Measurements from ENCODE around the gene HLA-F.

HLA-F gene

DNA sequence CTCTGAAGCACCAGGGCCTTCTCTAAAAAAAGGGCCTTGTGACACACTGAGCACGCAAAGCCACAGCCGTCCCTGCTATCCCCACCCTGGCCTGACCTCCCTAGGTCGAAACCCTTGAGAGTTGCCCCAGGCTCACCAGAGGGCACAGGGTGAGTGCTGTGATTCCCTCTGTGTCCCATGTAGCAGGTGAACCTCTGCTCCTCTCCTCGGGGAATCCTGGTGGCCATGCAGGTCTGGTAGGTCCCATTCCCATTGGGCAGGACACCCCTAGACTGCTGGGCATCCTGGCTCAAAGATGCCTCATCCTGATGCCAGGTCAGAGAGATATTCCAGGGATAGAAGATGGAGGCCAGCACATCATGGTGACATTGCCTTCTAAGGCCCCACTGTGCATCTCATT is 20.9 kb downstream of the HLA-F start:
- DNase-seq (ENCODE audit: low read depth), result no peak

DNA sequence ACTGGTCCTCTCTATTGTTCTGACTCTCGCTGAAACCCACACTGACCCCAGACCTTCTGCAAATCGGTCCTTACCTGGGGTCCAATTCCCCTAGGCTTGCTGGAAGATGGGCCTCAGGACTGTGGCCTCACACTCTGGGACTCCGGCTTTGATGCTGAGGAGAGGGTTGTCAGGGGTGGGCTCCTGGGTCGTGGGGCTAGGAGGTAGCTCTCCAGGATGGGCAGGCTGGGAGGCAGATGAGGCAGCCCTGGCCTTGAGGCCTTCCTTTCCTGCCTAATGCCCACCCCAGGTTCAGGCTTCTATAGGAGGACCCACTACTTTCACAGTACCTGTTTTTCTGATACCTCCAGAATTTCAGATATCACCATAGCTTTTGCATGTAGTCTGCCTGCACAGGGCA is 21.4 kb downstream of the HLA-F start:
- DNase-seq (ENCODE audit: low read depth), result no peak

DNA sequence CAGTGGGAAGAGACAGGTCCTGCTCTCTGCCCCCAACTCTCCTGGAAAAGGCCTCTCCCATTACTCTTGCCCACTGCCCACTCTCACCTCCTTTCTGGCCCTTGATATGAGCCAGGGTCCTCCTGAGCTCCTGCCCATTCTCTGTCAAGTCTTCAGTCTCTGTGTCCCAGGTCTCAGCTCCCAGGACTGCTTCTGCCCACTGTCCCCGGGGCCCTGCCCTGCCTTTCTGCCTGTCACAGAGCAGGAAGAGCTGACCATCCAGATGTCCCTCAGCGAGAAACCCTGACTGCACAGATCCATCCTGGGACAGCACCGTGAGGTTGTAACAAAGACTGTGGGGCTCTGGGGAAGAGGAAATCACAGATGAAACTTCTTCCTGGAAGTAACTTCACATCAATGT is 22.2 kb downstream of the HLA-F start:
- DNase-seq (ENCODE audit: low read depth), result no peak

DNA sequence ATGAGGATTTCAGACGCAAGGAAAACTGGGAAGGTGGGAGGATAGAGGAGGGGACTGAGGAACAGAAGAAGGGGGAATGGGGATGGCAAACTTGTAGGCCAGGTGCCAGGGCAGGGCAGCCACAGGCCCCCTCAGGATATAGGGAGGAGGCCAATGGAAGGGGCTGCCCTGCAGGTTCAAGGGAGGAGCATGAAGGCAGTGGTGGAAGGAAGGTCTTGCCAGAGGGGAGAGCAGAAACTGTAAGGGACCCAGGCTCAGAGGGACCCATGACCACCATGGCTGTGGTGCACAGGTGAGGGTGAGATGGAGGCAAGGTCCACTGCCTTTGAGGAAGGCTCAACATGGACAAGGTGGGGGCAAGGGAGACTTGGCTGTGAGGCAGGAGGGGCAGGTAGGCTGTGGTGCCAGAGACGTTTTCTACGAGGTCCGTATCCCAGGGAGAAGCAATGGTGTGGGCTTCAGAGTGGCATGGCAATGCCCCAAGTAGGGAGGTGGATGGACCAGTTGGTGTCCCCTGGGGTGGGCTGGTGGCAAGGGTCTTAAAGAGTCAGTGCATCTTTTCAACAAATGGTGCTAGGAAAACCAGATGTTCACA is 22.7 kb downstream of the HLA-F start:
- DNase-seq (ENCODE audit: low read depth), result no peak

DNA sequence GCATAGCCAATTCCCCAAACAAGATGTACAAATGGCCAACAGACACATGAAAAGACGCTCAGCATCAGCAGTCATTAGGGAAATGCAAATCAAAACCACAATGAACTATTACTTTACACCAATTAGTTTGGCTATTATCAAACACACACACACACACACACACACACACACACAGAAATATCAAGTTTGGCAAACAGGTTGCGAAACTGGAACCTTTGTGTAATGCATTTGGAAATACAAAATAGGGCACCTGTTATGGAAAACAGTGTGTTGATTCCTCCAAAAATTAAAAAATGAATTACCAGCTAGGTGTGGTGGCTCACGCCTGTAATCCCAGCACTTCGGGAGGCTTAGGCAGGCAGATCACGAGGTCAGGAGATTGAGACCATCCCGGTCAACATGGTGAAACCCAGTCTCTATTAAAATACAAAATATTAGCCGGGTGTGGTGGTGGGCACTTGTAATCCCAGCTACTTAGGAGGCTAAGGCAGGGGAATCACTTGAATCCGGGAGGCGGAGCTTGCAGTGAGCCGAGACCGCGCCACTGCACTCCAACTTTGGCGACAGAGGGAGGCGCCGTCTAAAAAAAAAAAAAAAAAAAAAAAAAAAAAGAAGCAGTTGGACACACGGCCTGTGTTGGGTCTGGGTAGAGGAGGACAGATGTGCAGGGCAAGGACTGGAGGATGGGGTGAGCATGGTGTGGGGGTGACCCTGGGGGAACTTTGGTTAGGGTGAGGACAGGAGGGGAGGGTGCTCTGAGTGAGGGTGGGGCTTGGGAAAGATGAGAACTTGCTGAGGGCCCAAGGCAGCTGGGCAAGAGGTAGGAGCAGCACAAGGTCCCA is 23.8 kb downstream of the HLA-F start:
- no peak for DNase-seq (ENCODE audit: low read depth)

DNA sequence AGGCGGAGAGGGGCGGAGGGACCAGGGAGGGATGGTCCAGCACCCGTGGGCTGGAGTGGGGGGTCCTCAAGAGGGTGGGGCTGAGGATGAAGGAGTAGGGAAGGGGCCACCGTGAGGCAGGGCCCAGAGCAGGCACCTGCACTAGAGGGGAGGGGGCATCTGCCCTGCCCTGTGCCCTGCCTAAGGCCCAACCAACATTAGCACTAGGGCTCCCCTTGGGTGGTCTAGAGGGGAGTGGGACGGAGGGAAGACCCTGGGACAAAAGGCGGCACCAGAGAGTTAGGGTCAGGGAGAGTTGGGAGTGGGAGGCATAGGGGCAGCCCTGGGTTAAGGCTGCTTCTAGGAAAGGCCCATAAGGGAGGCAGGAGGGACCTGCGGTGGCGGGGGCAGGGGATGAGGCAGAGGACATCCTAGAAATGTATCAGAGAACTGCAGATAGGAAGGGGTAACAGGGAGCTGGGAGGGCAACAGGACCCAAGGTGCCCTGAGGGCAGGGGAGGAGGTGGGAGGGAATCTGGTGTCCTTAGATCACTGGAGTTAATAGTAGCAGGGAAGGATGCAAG is 24.5 kb downstream of the HLA-F start:
- no peak for DNase-seq (ENCODE audit: low read depth)

DNA sequence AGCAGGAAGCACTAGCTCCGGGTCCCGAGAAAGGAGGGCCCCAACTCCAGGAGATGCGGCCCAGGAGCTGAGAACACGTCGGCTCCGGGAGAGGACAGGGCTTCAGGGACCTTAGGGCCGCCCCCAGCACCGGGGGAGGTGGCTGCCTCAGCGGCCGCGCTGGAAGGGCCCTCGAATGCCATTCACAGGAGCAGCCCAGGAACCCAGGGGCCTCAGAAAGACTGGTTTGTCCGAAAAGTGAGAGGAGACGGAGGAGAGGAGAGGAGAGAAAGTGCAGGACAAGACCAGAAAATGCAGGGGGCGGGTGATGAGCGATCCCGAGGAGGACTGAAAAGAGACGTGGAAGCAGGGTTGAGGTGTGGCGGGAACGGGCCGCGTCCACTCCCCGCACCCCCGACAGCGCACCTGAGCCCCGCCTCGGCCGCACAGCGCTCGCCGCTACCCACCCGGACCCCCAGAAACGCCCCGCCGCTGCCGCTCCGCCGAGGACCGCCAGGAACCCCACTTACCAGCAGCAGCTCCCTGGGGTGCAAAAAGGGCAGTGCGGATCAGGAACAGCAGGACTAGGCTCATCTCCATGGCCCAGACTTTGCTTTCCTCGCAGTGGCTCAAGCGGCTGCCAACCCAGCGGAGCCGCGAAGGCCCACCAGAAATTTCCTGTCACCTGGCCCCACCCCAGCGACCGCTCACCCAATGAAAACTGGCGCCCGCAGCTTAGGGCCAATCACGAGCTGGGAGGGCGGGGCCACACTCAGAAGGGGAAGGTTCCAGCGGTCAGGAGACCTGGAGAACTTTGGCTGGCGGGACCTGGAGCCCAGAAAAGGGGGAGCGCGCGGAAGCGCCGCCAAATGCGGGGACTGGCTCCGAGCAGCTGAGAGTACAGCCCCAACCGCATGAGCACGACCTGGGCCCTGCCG is 25.4 kb downstream of the HLA-F start:
- peak; percentile 74 for DNase-seq (ENCODE audit: low read depth)

DNA sequence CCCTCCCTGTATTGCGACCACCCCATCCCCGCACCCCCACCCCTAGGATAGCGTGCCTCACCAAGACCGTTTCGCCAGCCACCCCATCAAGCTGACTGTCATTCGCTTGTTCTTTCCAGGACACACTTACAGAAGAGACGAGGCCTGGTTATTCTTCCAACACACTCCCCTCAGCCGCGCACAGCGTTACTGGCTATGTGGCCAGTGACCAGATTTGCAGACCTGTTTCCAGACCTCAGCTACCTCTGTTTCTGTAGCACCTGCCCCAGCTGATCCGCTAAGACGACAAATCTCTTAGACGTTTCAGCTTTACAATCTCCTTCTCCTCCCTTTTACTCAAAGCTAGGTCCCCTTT is 26.1 kb downstream of the HLA-F start:
- DNase-seq (ENCODE audit: low read depth), result no peak

DNA sequence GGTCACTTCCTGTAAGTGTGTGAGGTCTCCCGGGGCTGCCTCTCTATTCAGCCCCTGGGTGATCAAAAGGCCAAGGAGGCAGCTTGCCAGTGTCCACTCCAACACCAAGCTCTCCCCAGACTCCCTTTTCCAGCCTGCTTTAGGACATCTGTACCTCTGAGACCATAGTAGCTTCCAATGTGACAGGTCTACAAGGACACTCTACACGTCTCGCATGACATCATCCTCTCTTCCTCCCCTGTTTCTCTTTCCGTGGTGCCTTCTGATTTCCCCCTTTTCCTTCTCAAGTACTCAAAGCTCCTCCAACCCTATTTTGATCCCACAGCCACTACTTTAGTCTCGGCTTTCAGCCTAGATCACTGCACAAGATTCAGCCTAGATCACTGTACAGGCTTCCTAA is 26.4 kb downstream of the HLA-F start:
- DNase-seq (ENCODE audit: low read depth), result no peak

DNA sequence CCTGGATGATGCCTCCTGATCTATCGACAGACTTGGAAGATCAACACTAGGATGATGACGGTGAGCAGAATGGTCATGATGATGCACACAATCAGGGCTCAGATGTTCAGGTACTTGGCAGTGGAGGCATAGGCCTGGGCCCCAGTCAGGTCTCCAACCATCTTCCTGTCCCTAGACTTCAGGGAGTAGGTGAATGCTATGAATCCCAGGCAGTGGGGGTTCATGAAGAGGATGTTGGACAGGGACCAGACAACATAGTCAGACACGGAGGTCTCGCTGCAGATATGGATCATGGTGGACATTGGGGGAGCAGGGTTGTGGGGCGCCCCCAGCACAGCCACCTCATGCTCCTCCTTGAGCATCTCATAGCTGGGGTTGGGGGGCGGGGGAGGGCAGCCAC is 27.5 kb downstream of the HLA-F start:
- no peak for DNase-seq (ENCODE audit: low read depth)

DNA sequence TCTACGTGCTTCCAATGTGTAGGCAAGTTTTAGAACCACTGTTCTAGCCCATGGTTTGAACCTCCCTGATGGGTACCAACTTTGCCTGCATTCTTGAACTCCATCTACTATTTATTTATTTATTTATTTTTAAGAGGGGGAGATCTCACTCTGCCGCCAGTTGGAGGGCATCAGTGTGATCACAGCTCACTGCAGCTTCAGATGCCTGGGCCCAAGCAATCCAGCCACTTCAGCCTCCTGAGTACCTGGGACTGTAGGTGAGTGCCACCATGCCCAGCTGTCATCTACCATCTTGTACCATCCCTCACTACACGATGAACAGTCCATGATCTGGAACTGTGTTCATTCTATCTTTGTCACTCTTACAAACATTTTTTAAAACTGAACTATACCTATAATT is 28.2 kb downstream of the HLA-F start:
- no peak for DNase-seq (ENCODE audit: low read depth)

DNA sequence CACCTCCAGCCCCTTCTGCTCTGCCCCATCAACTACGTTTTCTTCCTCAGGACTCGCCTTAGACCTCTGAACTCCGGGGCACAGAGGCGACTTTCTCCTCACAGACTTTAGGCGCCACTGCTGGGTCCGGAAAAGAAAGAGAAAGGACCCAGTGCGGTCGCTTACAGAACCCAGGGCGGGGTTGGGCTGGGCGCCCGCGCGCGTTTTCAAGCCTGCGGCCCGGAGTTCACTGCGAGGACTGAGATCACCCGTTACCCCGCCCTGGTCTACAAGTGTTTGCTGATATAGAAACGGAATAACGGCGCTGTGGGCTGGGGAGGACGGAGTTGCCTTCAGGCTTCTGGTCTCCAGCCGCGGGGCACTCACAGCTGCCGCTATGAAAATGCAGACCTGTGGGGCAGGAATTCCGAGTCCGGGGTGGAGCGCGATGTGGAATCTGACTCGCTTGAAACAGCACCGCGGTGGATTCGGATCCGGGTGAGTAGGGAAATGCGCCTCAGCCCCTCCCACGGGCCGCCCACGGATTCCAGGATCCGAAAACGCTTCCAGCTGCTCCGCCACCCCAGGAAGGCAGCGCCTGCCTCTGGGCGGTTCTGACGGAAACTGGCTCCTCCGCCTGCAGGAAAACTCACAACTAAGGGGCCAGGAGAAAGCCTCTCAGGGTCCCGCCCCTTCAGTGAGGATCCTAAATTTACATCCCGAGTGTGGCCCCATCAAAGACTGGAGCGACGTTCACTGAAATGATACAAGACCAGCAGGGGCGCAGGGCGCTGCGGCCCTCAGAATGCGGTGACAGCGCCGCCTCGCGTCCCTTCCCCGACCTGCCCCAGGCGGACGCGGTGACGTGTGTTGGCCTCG is 29.4 kb downstream of the HLA-F start:
- DNase-seq (ENCODE audit: low read depth), result peak; percentile 73

DNA sequence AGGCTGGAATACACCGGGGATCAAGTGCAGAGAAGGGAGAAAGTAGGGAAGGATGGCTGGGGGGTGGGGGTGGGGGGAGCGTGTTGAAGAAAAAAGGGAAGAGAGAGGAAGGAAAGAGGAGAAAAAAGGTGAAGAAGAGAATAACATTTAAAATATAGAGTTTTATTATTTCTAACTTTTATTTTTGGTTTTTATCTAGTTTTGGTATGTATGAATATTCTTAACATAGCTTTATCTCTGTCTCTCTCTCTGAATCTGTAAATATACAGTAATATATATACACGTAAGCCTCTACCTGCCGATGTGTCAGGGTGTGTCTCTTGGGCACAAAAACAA is 30.0 kb downstream of the HLA-F start:
- no peak for DNase-seq (ENCODE audit: low read depth)

DNA sequence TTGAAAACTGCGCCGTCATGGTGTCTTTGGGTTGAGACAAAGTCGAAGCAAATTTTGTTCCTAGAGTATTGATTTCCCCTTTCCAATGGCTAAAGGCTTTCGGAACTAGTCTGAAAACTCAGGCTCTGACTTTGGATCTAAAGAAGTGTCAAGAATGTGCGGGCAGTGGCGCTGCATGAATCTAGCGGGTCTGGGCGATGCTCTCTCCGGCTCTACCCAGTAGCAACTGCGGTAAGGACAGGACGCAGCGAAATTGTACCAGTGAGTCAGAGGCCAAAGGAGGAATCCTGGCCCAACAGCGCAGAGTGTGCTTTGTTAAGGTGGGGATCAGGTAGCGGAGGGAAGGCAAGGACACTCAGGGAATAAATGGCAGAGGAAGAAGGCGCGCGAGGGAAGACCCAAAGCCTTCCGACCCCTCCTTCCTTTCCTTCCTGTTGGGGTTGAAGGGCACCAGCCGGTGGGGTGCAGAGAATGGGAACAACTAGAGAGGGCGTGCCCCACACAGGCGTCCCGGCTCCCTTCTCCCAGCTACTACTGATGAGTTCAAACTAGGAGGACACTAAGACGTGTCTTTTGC is 32.1 kb downstream of the HLA-F start:
- no peak for DNase-seq (ENCODE audit: low read depth)

DNA sequence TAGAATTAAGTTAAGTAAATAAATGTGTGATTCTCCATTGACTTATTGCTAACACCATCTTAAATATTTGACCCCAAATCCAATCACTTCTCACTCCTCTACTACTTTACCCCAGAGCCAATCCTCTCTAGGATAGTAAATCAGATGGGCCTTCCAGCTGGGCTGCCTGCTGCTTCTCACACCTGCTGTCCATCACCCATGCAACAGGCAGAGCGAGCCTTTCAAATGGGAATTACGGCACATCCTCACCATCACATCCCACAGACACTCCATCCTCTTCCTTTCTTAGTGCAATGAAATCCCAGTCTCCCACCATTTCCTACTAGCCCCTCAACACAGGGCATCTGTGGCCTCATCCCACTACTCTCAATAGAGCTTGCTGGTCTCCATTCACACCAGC is 34.0 kb downstream of the HLA-F start:
- no peak for DNase-seq (ENCODE audit: low read depth)

DNA sequence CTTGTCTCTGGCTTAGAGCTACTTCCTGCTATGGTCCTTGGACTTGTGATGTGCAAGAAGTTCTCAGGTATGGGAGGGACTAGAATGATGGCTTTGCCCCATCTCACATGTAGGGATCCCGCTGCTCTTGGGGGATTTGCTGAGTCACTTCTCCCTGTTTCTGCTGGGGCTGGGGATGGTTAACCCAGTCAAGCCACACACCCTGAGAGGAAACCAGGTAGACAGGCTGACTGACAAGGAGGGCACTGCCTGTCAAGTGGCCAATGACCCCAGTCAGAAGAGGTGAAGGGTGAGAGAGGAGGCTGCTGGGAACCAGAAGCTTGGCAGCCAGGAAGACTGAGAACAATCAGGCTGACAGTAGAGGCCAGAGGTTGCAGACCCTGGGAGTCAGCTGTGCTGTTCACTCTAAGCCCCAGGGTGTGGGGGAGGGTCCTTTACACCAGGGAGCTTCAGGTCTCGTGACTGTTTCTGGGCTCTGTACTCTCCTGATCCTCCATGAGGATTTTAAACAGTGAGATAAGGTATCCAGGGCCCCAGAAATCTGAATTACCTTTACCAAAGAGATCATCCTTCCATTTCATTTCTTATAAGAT is 34.6 kb downstream of the HLA-F start:
- DNase-seq (ENCODE audit: low read depth), result no peak

DNA sequence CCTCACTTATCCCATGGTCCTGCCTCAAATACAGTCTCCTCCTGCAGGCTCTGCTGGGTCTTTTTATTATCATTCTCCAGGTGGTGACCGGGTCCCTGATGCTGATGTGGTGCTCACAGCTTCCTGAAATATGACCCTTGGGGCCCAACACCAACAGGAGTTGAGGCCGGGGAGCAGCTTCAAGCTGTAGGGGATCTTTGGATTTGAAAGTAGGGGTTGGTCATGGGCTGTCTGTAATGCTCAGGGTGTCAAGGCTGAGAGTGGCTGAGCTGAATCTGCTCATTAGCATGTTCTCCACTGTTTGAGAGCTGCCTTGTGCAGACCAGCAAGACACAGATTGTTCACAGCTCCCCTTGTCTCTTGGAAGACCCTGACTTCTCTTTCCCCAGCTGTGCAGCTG is 35.5 kb downstream of the HLA-F start:
- no peak for DNase-seq (ENCODE audit: low read depth)

DNA sequence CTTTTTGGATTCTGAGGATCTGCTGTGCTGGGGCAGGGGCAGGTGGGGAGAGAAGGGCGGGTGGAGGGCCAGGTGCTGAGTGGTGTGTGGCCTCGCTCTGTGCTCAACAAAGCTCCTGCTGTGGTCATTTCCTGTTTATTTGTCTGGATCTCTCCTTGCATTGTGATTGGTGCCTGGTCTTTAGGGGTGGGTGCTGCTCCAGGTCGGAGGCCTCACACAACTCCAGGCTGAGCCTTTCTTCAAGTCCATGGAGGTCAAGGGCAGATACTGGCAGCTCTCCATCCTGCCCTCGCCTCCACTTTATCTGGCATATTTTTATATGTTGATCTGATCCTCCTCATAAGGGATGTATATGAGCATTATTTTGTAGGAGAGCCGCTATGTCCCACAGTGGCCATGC is 36.2 kb downstream of the HLA-F start:
- no peak for DNase-seq (ENCODE audit: low read depth)

DNA sequence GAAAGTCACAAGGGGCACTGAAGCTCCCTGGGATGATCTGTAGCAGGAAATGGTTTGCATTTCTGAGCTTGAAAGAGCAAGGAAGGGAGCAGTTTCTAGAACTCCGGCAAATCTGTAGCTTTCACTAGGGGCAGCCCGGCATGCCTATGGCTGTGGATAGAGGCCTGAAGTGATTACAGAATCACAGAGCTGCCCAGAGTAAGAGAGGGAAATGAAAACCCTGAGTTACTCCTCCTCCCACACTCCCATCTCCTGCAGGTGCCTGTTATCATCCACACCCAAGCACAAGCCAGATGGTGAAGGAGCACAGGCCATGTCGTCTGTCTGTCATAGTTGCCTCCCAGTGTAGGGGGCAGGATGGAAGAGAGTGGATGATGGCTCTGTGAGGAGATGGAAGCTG is 37.1 kb downstream of the HLA-F start:
- DNase-seq (ENCODE audit: low read depth), result no peak

DNA sequence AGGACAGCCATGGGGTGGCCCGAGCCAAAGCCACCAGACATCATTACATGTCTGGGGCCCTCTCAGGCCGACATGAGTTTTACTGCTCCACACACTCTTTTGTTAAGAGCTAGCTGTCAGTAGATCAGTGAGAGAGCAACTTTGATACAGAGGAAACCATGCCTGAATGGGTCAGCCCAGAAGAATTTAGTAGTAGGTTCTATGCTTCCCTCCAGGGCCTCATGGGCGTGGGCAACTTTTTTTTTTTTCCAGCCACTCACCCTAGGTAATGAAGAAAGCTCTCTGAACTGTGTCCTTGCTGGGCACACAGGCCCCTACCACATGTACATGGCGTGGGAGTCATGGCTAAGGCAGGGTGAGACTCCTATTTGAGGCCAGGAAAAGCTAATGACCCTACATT is 38.8 kb downstream of the HLA-F start:
- no peak for DNase-seq (ENCODE audit: low read depth)

DNA sequence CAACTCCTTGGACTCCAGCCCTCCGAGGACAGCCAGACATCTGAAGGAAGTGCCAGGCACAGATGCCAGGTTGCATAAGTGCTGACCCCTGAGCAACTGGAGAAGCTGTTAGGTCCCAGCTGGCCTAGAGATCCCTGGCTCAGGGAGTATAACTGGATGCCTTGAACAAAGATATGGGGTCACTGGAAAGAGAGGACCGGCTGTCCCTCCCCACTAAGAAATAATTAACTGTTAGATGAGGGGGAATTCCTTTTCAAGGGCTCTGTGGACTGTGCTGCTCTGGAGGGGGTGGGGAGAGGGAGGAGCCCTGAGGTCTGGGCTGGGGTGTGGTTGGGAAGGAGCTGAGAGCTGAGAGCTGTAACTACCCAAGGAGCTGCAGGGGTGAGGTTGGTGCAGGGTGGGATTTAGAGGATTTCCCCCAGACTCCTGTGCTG is 39.6 kb downstream of the HLA-F start:
- no peak for DNase-seq (ENCODE audit: low read depth)

All from stimulated activated CD8-positive, alpha-beta memory T cell treated with anti-CD3 and anti-CD28 coated beads, Interleukin-12 subunit alpha, Interleukin-12 subunit beta, amount 100 ng/mL, for 1 hour (primary cell).